ENCODE data around the gene AFM. TPM values are rescaled to one million over a fixed set of nuclear protein-coding genes. Genes with fewer than 3 reads are reported as not detected.
"Not testable (repeated sequence)": the region's sequence is repeated elsewhere in the genome, so short reads cannot be mapped to it uniquely, and the experiment has no call there.

The AFM gene
- total RNA-seq, 2 experiments from 2014 or later: not detected

GRCh38 chr4:73528171-73528570 is 46.6 kb downstream of the AFM start:
- DNase-seq: no peak
- H3K27ac Mint-ChIP-seq: no peak overlapping the region
- no peak overlapping the region for H3K4me3 Mint-ChIP-seq
- H3K4me1 Mint-ChIP-seq (ENCODE audit: low read depth): no peaks in the 10 kb centered on the region
- intact Hi-C loops (cut with micrococcal nuclease): no loop called here
- H3K27me3 Mint-ChIP-seq: no peaks in the 10 kb centered on the region
- POLR2A ChIA-PET: no interaction called here
- CTCF ChIA-PET: no interaction called here
- H3K36me3 Mint-ChIP-seq: no peaks in the 10 kb centered on the region
- H3K9me3 Mint-ChIP-seq: no peaks in the 10 kb centered on the region

- DNase-seq: no peak
- Mint-ChIP-seq H3K4me1 (ENCODE audit: low read depth) (peaks cover 7% of the 10 kb centered on the region), H3K4me3 (no peak overlapping the region), H3K27ac (no peak overlapping the region), H3K9me3 (no peaks in the 10 kb centered on the region), H3K27me3 (peaks cover 6% of the 10 kb centered on the region), H3K36me3 (no peaks in the 10 kb centered on the region)
- ChIA-PET CTCF (interaction anchor here (0.6 kb wide), 1 partner anchor 43 kb away, joined by 3 read pairs; no protein-coding TSS in a partner anchor), POLR2A (no interaction called here)
- intact Hi-C loops (cut with micrococcal nuclease): no loop called here
These were observed 52.2 kb downstream of the AFM start for GRCh38 chr4:73533515-73534422.

GRCh38 chr4:73538162-73538561 is 56.6 kb downstream of the AFM start:
- CTCF ChIA-PET: no interaction called here
- Mint-ChIP-seq H3K36me3 (no peaks in the 10 kb centered on the region), H3K4me1 (ENCODE audit: low read depth) (peaks cover 7% of the 10 kb centered on the region), H3K27ac (no peak overlapping the region), H3K9me3 (no peaks in the 10 kb centered on the region), H3K27me3 (peaks cover 6% of the 10 kb centered on the region), H3K4me3 (no peak overlapping the region)
- POLR2A ChIA-PET: no interaction called here
- DNase-seq: no peak
- intact Hi-C loops (cut with micrococcal nuclease): loop anchor here (5.0 kb wide), 1 partner anchor 281 kb away; the partner anchor contains the start of gene ANKRD17

- intact Hi-C loops (cut with micrococcal nuclease): loop anchor here (5.0 kb wide), 1 partner anchor 282 kb away; the partner anchor contains the start of gene ANKRD17
- DNase-seq: no peak
- ChIA-PET CTCF (no interaction called here), POLR2A (no interaction called here)
- Mint-ChIP-seq H3K27me3 (peaks cover 6% of the 10 kb centered on the region), H3K4me1 (ENCODE audit: low read depth) (peaks cover 7% of the 10 kb centered on the region), H3K27ac (no peak overlapping the region), H3K36me3 (no peaks in the 10 kb centered on the region), H3K4me3 (no peak overlapping the region), H3K9me3 (no peaks in the 10 kb centered on the region)
These were observed 57.8 kb downstream of the AFM start for GRCh38 chr4:73539386-73539785.

- Mint-ChIP-seq H3K4me1 (ENCODE audit: low read depth) (peaks cover 7% of the 10 kb centered on the region), H3K4me3 (no peak overlapping the region), H3K27me3 (peaks cover 6% of the 10 kb centered on the region), H3K9me3 (no peaks in the 10 kb centered on the region), H3K36me3 (no peaks in the 10 kb centered on the region), H3K27ac (no peak overlapping the region)
- ChIA-PET POLR2A (no interaction called here), CTCF (no interaction called here)
- DNase-seq: no peak
- intact Hi-C loops (cut with micrococcal nuclease): no loop called here
These were observed 59.3 kb downstream of the AFM start for GRCh38 chr4:73540826-73541225.

- intact Hi-C loops (cut with micrococcal nuclease): no loop called here
- Mint-ChIP-seq H3K27ac (no peak overlapping the region), H3K27me3 (peaks cover 3% of the 10 kb centered on the region), H3K9me3 (no peaks in the 10 kb centered on the region), H3K36me3 (no peaks in the 10 kb centered on the region), H3K4me3 (no peak overlapping the region), H3K4me1 (ENCODE audit: low read depth) (peaks cover 3% of the 10 kb centered on the region)
- ChIA-PET CTCF (no interaction called here), POLR2A (no interaction called here)
- DNase-seq: no peak
These were observed 59.7 kb downstream of the AFM start for GRCh38 chr4:73541251-73541650.

- no peaks in the 10 kb centered on the region for H3K36me3 Mint-ChIP-seq
- ChIA-PET CTCF (no interaction called here), POLR2A (no interaction called here)
- no peaks in the 10 kb centered on the region for H3K4me1 Mint-ChIP-seq (ENCODE audit: low read depth)
- peaks cover 1% of the 10 kb centered on the region for H3K27me3 Mint-ChIP-seq
- no peak overlapping the region for H3K4me3 Mint-ChIP-seq
- H3K9me3 Mint-ChIP-seq: no peaks in the 10 kb centered on the region
- no peak for DNase-seq
- no peak overlapping the region for H3K27ac Mint-ChIP-seq
- intact Hi-C loops (cut with micrococcal nuclease): no loop called here
These were observed 63.1 kb downstream of the AFM start for GRCh38 chr4:73544620-73545019.

- POLR2A ChIA-PET; H3K9me3 Mint-ChIP-seq; intact Hi-C loops (cut with micrococcal nuclease); H3K36me3 Mint-ChIP-seq; CTCF ChIA-PET; H3K4me3 Mint-ChIP-seq; DNase-seq; H3K27ac Mint-ChIP-seq; H3K4me1 Mint-ChIP-seq (ENCODE audit: low read depth); H3K27me3 Mint-ChIP-seq: not testable (repeated sequence)
These were observed 69.3 kb downstream of the AFM start for GRCh38 chr4:73550865-73551264.

Other genes with a start within 250 kb of the AFM start
- 10 to 100 TPM; 43.2 to 44.7 TPM for gene ANKRD17, start 222.9 kb upstream of the AFM start, total RNA-seq
- gene ALB, start 77.5 kb upstream of the AFM start, total RNA-seq: not detected
- gene AFP, start 45.5 kb upstream of the AFM start, total RNA-seq: not detected
- not detected for gene RASSF6, start 138.7 kb downstream of the AFM start, total RNA-seq